ENCODE results near the gene PDE4D. TPM values are rescaled to one million over a fixed set of nuclear protein-coding genes. Genes with fewer than 3 reads are reported as not detected.

The PDE4D gene
- total and polyA plus RNA-seq, 2 donors: 21.2 to 30.3 TPM

DNA sequence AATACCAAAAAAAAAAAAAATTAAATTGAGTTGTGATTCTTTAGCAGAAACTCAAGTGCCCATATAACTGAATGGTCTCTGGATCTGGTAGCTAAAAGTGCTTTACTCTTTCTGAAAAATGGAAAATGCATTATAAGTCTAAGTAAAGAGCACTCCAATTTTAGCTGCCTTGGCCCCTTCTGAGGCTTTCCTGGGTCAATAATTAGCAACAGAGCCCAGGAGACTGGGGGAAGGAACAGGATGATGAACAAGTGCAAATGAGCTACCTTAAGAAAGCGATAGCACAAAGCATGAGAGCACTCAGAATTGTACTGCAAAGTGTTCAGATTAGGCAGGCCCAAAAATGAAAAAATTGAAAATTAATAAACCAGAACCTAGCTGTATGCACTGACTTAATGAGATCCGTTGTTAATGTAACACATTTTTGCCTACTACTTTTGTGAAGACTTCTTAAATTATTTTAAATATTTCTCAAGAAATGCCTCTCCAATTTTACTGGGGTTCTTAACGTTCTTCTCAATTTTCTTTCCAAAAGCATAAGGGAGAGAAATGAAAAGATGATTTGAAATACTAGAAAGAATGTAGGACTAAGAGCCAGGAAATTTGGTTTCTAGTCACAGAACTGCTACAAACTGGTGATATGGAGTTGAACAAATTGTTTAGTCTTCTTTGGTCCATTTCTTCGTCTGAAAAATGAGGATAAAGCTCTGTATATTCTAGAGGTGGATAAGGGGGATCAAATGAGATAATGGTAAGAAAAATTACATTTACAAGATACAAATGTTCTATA, 566.1 kb downstream of the PDE4D start:
- Histone ChIP-seq H3K4me1 (ENCODE audit: control insufficient read depth in 2 of 2, insufficient read depth in 2 of 2, low read length in 2 of 2) (peaks cover 0 to 3% of the 10 kb centered on the region in 2 donors), H3K36me3 (ENCODE audit: control insufficient read depth in 2 of 2, insufficient read depth in 2 of 2, low read length in 1 of 2) (no peaks in the 10 kb centered on the region), H3K27me3 (ENCODE audit: control insufficient read depth in 2 of 2, insufficient read depth in 1 of 2, low read length in 1 of 2) (no peaks in the 10 kb centered on the region), H3K4me3 (ENCODE audit: low read length in 2 of 2) (no peak overlapping the region), H3K27ac (ENCODE audit: low read depth in 1 of 2, low read length in 1 of 2) (no peak overlapping the region), H3K9me3 (ENCODE audit: control insufficient read depth in 2 of 2, insufficient read depth in 1 of 2, low read length in 1 of 2) (no peaks in the 10 kb centered on the region)
- DNase-seq (ENCODE audit: low read depth in 6 of 9, low spot score in 9 of 9): no peak
- 96% methylated on average over 4 of the region's 4 CpGs for WGBS

DNA sequence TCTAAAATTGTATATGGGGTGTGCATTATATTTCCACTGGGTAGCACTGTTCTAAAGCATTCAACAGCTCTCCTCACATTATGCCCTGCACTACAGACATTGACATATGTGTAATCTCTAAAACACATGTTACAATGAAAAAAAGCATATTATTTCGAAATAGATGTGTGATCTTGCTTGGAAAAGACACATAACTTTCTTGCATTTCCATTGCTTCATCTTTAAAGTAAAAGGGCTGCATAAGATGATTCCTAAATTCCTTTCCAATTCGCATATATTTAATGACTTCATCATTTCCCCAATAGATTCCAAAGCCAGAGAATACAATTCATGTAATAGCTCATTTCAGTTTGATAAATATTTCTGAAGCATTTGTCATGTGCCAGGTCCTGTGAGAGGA, 566.9 kb downstream of the PDE4D start:
- H3K4me3 ChIP-seq (ENCODE audit: low read length in 2 of 2): no peak overlapping the region
- no peaks in the 10 kb centered on the region for H3K9me3 ChIP-seq (ENCODE audit: control insufficient read depth in 2 of 2, insufficient read depth in 1 of 2, low read length in 1 of 2)
- WGBS: 92% methylated on average over 2 of the region's 2 CpGs
- H3K4me1 ChIP-seq (ENCODE audit: control insufficient read depth in 2 of 2, insufficient read depth in 2 of 2, low read length in 2 of 2): peaks cover 0 to 3% of the 10 kb centered on the region in 2 donors
- no peaks in the 10 kb centered on the region for H3K36me3 ChIP-seq (ENCODE audit: control insufficient read depth in 2 of 2, insufficient read depth in 2 of 2, low read length in 1 of 2)
- H3K27me3 ChIP-seq (ENCODE audit: control insufficient read depth in 2 of 2, insufficient read depth in 1 of 2, low read length in 1 of 2): no peaks in the 10 kb centered on the region
- no peak for DNase-seq (ENCODE audit: low read depth in 6 of 9, low spot score in 9 of 9)
- H3K27ac ChIP-seq (ENCODE audit: low read depth in 1 of 2, low read length in 1 of 2): no peak overlapping the region

DNA sequence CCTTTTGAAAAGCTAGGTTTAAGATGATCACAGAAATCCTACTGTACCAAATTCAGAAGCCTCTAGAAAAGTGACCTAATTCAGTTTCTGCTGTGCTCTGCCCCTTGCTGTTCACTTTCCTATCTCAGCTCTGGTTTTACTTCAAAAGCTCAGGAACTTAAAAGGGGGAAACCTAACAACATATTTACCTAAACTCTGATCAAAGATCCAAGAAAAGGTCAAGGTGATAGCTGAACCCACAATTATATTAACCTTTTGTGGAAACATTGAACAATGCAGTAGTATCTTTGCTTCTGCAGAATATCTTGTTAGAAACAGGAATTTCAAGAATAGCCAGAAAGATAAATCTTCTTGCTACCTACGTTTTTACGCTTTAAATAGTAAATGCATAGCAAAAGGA, 568.5 kb downstream of the PDE4D start:
- Histone ChIP-seq H3K4me1 (ENCODE audit: control insufficient read depth in 2 of 2, insufficient read depth in 2 of 2, low read length in 2 of 2) (peaks cover 0 to 3% of the 10 kb centered on the region in 2 donors), H3K4me3 (ENCODE audit: low read length in 2 of 2) (no peak overlapping the region), H3K27me3 (ENCODE audit: control insufficient read depth in 2 of 2, insufficient read depth in 1 of 2, low read length in 1 of 2) (no peaks in the 10 kb centered on the region), H3K27ac (ENCODE audit: low read depth in 1 of 2, low read length in 1 of 2) (no peak overlapping the region), H3K36me3 (ENCODE audit: control insufficient read depth in 2 of 2, insufficient read depth in 2 of 2, low read length in 1 of 2) (no peaks in the 10 kb centered on the region), H3K9me3 (ENCODE audit: control insufficient read depth in 2 of 2, insufficient read depth in 1 of 2, low read length in 1 of 2) (no peaks in the 10 kb centered on the region)
- DNase-seq (ENCODE audit: low read depth in 6 of 9, low spot score in 9 of 9): no peak
- 96% methylated on average over 2 of the region's 2 CpGs for WGBS

DNA sequence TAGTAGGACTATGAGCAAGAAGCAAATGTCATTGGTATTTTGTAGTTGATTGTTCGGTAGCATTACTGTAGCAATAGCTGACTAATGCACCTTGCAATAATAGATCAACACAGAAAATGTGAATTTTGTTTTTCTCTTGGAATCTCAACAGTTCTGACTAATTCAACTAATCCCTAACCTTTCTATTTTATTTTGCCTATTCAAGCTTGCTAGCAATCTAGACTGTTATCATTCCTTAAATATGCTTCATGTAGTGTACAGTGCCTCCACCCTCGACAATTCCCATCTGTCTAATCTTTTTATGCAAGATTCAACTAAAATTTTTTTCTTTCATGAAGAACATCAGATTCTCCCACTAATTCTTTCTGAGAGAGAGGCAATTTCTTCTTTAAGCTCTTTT, 570.6 kb downstream of the PDE4D start:
- no peaks in the 10 kb centered on the region for H3K4me1 ChIP-seq (ENCODE audit: control insufficient read depth in 2 of 2, insufficient read depth in 2 of 2, low read length in 2 of 2)
- H3K4me3 ChIP-seq (ENCODE audit: low read length in 2 of 2): no peak overlapping the region
- WGBS: 97% methylated on average over 2 of the region's 2 CpGs
- H3K27me3 ChIP-seq (ENCODE audit: control insufficient read depth in 2 of 2, insufficient read depth in 1 of 2, low read length in 1 of 2): no peaks in the 10 kb centered on the region
- no peaks in the 10 kb centered on the region for H3K36me3 ChIP-seq (ENCODE audit: control insufficient read depth in 2 of 2, insufficient read depth in 2 of 2, low read length in 1 of 2)
- H3K9me3 ChIP-seq (ENCODE audit: control insufficient read depth in 2 of 2, insufficient read depth in 1 of 2, low read length in 1 of 2): no peaks in the 10 kb centered on the region
- no peak for DNase-seq (ENCODE audit: low read depth in 6 of 9, low spot score in 9 of 9)
- no peak overlapping the region for H3K27ac ChIP-seq (ENCODE audit: low read depth in 1 of 2, low read length in 1 of 2)

DNA sequence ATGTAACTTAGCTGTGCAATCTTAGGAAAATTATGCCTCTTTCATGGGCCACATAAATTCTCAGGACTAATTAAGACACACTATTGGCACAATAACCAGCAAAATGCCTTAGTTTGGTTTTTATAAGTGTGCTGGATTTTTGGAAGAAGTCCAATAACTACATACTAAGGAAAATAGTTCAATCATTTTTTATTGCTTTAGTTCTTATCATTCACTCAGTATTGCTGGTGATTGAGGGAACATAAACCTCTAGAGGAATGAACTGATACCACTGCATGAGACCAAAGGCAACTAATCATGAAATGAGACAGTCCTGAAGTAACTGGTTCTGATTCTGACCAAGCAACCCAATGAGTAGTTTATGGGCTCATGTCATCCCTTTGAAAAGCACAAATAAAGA, 571.5 kb downstream of the PDE4D start:
- no peak overlapping the region for H3K27ac ChIP-seq (ENCODE audit: low read depth in 1 of 2, low read length in 1 of 2)
- H3K9me3 ChIP-seq (ENCODE audit: control insufficient read depth in 2 of 2, insufficient read depth in 1 of 2, low read length in 1 of 2): no peaks in the 10 kb centered on the region
- H3K4me1 ChIP-seq (ENCODE audit: control insufficient read depth in 2 of 2, insufficient read depth in 2 of 2, low read length in 2 of 2): no peaks in the 10 kb centered on the region
- no peaks in the 10 kb centered on the region for H3K27me3 ChIP-seq (ENCODE audit: control insufficient read depth in 2 of 2, insufficient read depth in 1 of 2, low read length in 1 of 2)
- no peak for DNase-seq (ENCODE audit: low read depth in 6 of 9, low spot score in 9 of 9)
- no peak overlapping the region for H3K4me3 ChIP-seq (ENCODE audit: low read length in 2 of 2)
- no peaks in the 10 kb centered on the region for H3K36me3 ChIP-seq (ENCODE audit: control insufficient read depth in 2 of 2, insufficient read depth in 2 of 2, low read length in 1 of 2)

DNA sequence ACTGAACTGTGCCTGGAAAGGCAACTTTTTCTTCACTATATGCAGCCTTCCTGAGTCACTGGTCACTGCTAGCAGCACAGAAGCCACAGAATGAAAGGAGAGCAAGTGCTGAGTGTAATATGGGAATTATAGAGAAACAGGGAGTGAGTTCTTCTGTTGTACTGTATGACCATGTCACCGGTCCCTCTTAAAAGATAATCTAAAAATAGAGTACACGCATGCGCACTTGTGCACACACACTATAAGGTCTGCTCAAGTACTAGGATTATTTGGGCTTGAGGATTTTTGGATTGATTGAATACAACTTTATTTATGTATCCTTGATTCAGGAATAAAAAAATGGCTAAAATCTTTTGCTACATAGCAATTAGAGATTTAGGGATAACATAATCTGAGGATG, 571.9 kb downstream of the PDE4D start:
- 96% methylated on average over 3 of the region's 3 CpGs for WGBS
- Histone ChIP-seq H3K27ac (ENCODE audit: low read depth in 1 of 2, low read length in 1 of 2) (no peak overlapping the region), H3K4me1 (ENCODE audit: control insufficient read depth in 2 of 2, insufficient read depth in 2 of 2, low read length in 2 of 2) (no peaks in the 10 kb centered on the region), H3K36me3 (ENCODE audit: control insufficient read depth in 2 of 2, insufficient read depth in 2 of 2, low read length in 1 of 2) (no peaks in the 10 kb centered on the region), H3K9me3 (ENCODE audit: control insufficient read depth in 2 of 2, insufficient read depth in 1 of 2, low read length in 1 of 2) (no peaks in the 10 kb centered on the region), H3K27me3 (ENCODE audit: control insufficient read depth in 2 of 2, insufficient read depth in 1 of 2, low read length in 1 of 2) (no peaks in the 10 kb centered on the region), H3K4me3 (ENCODE audit: low read length in 2 of 2) (no peak overlapping the region)
- no peak for DNase-seq (ENCODE audit: low read depth in 6 of 9, low spot score in 9 of 9)

DNA sequence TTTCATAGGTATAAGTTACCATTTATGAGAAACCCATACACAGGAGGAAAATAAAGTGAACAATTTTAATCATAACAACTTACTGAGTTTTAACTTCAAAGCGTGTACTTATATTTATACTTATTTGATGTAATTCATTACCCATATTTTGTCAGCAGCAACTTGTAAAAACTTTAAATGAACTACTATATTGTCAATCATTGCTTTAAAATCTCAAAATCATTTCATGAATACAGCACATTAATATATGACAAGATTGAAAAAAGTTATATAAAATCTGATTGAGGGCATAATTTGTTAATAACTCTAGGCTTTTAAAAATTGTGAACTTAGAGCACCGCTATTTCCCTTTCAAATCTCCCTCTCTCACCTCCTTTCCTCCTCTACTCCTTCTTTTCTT, 573.1 kb downstream of the PDE4D start:
- Histone ChIP-seq H3K4me1 (ENCODE audit: control insufficient read depth in 2 of 2, insufficient read depth in 2 of 2, low read length in 2 of 2) (no peaks in the 10 kb centered on the region), H3K27ac (ENCODE audit: low read depth in 1 of 2, low read length in 1 of 2) (no peak overlapping the region), H3K9me3 (ENCODE audit: control insufficient read depth in 2 of 2, insufficient read depth in 1 of 2, low read length in 1 of 2) (no peaks in the 10 kb centered on the region), H3K27me3 (ENCODE audit: control insufficient read depth in 2 of 2, insufficient read depth in 1 of 2, low read length in 1 of 2) (no peaks in the 10 kb centered on the region), H3K4me3 (ENCODE audit: low read length in 2 of 2) (no peak overlapping the region), H3K36me3 (ENCODE audit: control insufficient read depth in 2 of 2, insufficient read depth in 2 of 2, low read length in 1 of 2) (no peaks in the 10 kb centered on the region)
- no peak for DNase-seq (ENCODE audit: low read depth in 6 of 9, low spot score in 9 of 9)
- WGBS: 97% methylated on average over 2 of the region's 2 CpGs

DNA sequence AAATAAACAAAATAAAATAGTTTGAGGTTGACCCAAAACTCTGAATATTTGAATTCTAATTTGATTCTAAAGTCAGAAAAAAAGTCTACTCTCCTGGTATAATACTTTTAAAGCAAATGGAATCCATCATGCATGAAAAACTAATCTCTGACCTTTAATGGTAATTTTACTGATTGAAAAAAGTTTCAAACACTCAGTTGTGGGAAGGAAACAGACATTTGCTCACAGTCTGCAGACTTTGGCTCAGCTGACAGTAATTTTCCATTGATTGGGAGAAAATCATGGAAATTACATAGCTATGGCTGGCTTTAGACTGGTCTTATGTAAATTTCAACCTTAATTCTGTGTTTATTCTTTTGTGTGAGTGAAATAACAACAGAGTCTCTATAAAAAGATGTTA, 574.3 kb downstream of the PDE4D start:
- Histone ChIP-seq H3K36me3 (ENCODE audit: control insufficient read depth in 2 of 2, insufficient read depth in 2 of 2, low read length in 1 of 2) (no peaks in the 10 kb centered on the region), H3K27ac (ENCODE audit: low read depth in 1 of 2, low read length in 1 of 2) (no peak overlapping the region), H3K27me3 (ENCODE audit: control insufficient read depth in 2 of 2, insufficient read depth in 1 of 2, low read length in 1 of 2) (no peaks in the 10 kb centered on the region), H3K9me3 (ENCODE audit: control insufficient read depth in 2 of 2, insufficient read depth in 1 of 2, low read length in 1 of 2) (no peaks in the 10 kb centered on the region), H3K4me1 (ENCODE audit: control insufficient read depth in 2 of 2, insufficient read depth in 2 of 2, low read length in 2 of 2) (no peaks in the 10 kb centered on the region), H3K4me3 (ENCODE audit: low read length in 2 of 2) (no peak overlapping the region)
- no peak for DNase-seq (ENCODE audit: low read depth in 6 of 9, low spot score in 9 of 9)

DNA sequence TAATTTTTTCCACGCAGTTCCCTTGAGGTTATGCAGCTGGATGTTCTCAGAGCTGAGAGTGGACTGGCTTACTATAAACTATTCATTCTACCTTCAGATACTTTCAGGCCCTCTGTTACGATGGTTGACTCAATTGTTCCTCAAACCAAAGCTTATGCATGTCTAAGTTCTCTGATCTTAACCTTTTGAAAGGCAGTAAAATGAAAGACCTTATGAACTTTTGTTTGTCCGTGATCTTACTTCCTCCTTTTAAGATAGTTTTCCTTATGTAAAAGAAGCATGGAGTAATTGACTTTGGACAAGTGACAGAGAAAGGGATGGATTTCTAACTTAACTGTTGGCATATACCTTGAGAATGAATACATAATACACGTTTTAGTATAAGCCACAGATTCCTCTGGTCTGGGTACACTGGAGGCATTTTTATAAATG, 575.7 kb downstream of the PDE4D start:
- Histone ChIP-seq H3K9me3 (ENCODE audit: control insufficient read depth in 2 of 2, insufficient read depth in 1 of 2, low read length in 1 of 2) (no peaks in the 10 kb centered on the region), H3K4me1 (ENCODE audit: control insufficient read depth in 2 of 2, insufficient read depth in 2 of 2, low read length in 2 of 2) (no peaks in the 10 kb centered on the region)
- WGBS: 88% methylated on average over 4 of the region's 4 CpGs

More for the DNA sequence above, 575.7 kb downstream of the PDE4D start:
- Histone ChIP-seq H3K27me3 (ENCODE audit: control insufficient read depth in 2 of 2, insufficient read depth in 1 of 2, low read length in 1 of 2) (no peaks in the 10 kb centered on the region), H3K4me3 (ENCODE audit: low read length in 2 of 2) (no peak overlapping the region), H3K27ac (ENCODE audit: low read depth in 1 of 2, low read length in 1 of 2) (no peak overlapping the region), H3K36me3 (ENCODE audit: control insufficient read depth in 2 of 2, insufficient read depth in 2 of 2, low read length in 1 of 2) (no peaks in the 10 kb centered on the region)
- DNase-seq (ENCODE audit: low read depth in 6 of 9, low spot score in 9 of 9): no peak
